Astrocyte (in vitro differentiated cells and primary cell): ENCODE measurements around the gene RPP30. TPM values are rescaled to one million over a fixed set of nuclear protein-coding genes. Genes with fewer than 3 reads are reported as not detected.

Experiments
- DNase-seq: peaks from one replicate; pipeline ENCODE4 v3.0.0-alpha.2; 2010; ENCODE audit warnings: low read depth
- FAIRE-seq: peaks from 2 replicates; lab custom pipeline; 2011; peaks lifted over from hg19 to GRCh38; lab: Jason Lieb, UNC
- H2AFZ ChIP-seq: 2 replicates; pipeline ENCODE4 v1.6.0; 2012; ENCODE audit warnings: low read depth, low read length, inconsistent platforms
- H3K27ac ChIP-seq: 2 replicates; pipeline ENCODE4 v1.5.1; 2011; ENCODE audit warnings: low read depth, low read length, inconsistent platforms
- H3K27me3 ChIP-seq: 2 replicates; pipeline ENCODE4 v1.6.0; 2011; ENCODE audit warnings: low read length, inconsistent platforms; ENCODE audit not compliant: insufficient read depth
- H3K36me3 ChIP-seq: 2 replicates; pipeline ENCODE4 v1.5.1; 2011; ENCODE audit warnings: low read length, inconsistent platforms; ENCODE audit not compliant: insufficient read depth
- H3K4me1 ChIP-seq: 2 replicates; pipeline ENCODE4 v1.5.1; 2011; ENCODE audit warnings: low read length, inconsistent platforms; ENCODE audit not compliant: insufficient read depth
- H3K4me2 ChIP-seq: 2 replicates; pipeline ENCODE4 v1.6.0; 2012; ENCODE audit warnings: low read length, inconsistent platforms
- H3K4me3 ChIP-seq: 2 replicates; pipeline ENCODE4 v1.5.1; 2011; ENCODE audit warnings: low read depth, mild to moderate bottlenecking, low read length, inconsistent platforms; ENCODE audit not compliant: insufficient read depth
- H3K79me2 ChIP-seq: 2 replicates; pipeline ENCODE4 v1.6.0; 2012; ENCODE audit warnings: mild to moderate bottlenecking, low read length, inconsistent platforms; ENCODE audit not compliant: insufficient read depth
- H3K9ac ChIP-seq: 2 replicates; pipeline ENCODE4 v1.6.0; 2012; ENCODE audit warnings: mild to moderate bottlenecking, low read length, inconsistent platforms
- H3K9me3 ChIP-seq: 2 replicates; pipeline ENCODE4 v1.5.1; 2012; ENCODE audit warnings: low read depth, mild to moderate bottlenecking, low read length, inconsistent platforms; ENCODE audit not compliant: insufficient read depth
- H4K20me1 ChIP-seq: 2 replicates; pipeline ENCODE4 v1.6.0; 2012; ENCODE audit warnings: low read length, inconsistent platforms; ENCODE audit not compliant: insufficient read depth
- H3K27ac Mint-ChIP-seq: one replicate; pipeline ENCODE4 v1.8.0; 2021; ENCODE audit warnings: mild to moderate bottlenecking, mixed read lengths; ENCODE audit not compliant: unreplicated experiment
- H3K27me3 Mint-ChIP-seq: one replicate; pipeline ENCODE4 v1.8.0; 2021; ENCODE audit warnings: low read depth, mixed read lengths; ENCODE audit not compliant: unreplicated experiment
- H3K36me3 Mint-ChIP-seq: one replicate; pipeline ENCODE4 v1.8.0; 2021; ENCODE audit warnings: low read depth, mixed read lengths; ENCODE audit not compliant: unreplicated experiment
- H3K4me1 Mint-ChIP-seq: one replicate; pipeline ENCODE4 v1.8.0; 2021; ENCODE audit warnings: low read depth, mixed read lengths; ENCODE audit not compliant: unreplicated experiment
- H3K4me3 Mint-ChIP-seq: one replicate; pipeline ENCODE4 v1.8.0; 2021; ENCODE audit warnings: mild to moderate bottlenecking, moderate library complexity, mixed read lengths; ENCODE audit not compliant: unreplicated experiment
- H3K9me3 Mint-ChIP-seq: one replicate; pipeline ENCODE4 v1.8.0; 2021; ENCODE audit warnings: mild to moderate bottlenecking, mixed read lengths; ENCODE audit not compliant: unreplicated experiment
- EZH2 ChIP-seq: IDR thresholded peaks from 2 replicates; pipeline ENCODE4 v1.6.1; 2012; ENCODE audit warnings: mild to moderate bottlenecking, low read length, inconsistent platforms; ENCODE audit not compliant: insufficient read depth
- total RNA-seq: library from RNA; stranded (reverse); gene quantifications from 2 replicates; pipeline ENCODE4 v1.2.1, GENCODE V29; 2021
- TF ChIP-seq, protein P1 (sequence below): IDR thresholded peaks from 2 replicates; pipeline ENCODE4 v1.5.1; 2011; ENCODE audit warnings: low read depth, mild to moderate bottlenecking, inconsistent platforms, low read length, moderate library complexity; ENCODE audit not compliant: insufficient read depth

RPP30 gene
- total RNA-seq, 1 donor from 2014 or later, result 32.0 TPM

DNA sequence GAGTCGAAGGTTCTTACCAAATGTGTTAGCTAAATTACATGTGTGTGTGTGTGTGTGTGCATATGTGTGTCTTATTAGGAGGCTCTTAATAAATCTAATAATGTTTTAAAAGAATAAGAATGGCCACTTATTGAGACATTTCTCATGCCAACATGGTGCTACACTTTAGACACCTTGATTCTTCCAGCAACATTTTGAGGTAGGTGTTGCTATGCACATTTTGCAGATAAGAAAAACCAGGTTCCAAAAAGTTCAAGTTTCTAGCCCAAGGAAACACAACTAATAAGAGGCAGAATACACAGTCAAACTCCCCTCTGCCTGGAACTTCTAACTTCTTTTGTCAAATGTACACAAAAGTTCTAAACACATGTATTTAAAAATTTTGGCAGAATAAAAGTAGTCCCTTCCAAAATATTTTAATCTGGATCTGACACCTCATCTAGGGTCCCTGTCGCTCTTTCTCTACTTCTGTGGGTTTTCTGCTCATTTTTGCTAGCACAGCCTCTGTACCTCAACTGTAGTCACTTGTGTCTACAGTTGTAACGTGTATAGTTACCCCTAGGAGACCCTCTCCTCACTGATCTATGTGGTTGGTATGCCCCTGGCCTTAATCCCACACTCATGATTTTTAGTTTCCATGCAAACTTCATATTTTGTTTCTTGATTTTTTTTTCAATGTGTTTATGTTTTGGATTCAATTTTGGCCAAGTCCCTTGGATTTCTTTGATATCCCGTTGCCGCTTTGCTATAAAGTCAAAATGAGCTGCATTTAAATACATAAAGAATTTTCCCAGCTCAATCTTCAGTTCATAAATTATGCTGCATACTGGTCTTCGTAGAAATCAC, 44.8 kb downstream of the RPP30 start:
- no peak overlapping the region for H2AFZ ChIP-seq
- H3K4me3 ChIP-seq, result no peak overlapping the region
- H3K9me3 ChIP-seq, result no peaks in the 10 kb centered on the region
- H3K27ac Mint-ChIP-seq, result peak overlapping the region; percentile 87
- peaks cover 17% of the 10 kb centered on the region for H3K4me1 Mint-ChIP-seq
- no peaks in the 10 kb centered on the region for H3K27me3 Mint-ChIP-seq
- no peak overlapping the region for H3K27ac ChIP-seq
- no peak for FAIRE-seq
- peak overlapping the region; percentile 94 for H3K4me3 Mint-ChIP-seq
- H3K36me3 Mint-ChIP-seq, result peaks cover 12% of the 10 kb centered on the region
- no peaks in the 10 kb centered on the region for H3K9me3 Mint-ChIP-seq
- TF ChIP-seq, protein P1, sequence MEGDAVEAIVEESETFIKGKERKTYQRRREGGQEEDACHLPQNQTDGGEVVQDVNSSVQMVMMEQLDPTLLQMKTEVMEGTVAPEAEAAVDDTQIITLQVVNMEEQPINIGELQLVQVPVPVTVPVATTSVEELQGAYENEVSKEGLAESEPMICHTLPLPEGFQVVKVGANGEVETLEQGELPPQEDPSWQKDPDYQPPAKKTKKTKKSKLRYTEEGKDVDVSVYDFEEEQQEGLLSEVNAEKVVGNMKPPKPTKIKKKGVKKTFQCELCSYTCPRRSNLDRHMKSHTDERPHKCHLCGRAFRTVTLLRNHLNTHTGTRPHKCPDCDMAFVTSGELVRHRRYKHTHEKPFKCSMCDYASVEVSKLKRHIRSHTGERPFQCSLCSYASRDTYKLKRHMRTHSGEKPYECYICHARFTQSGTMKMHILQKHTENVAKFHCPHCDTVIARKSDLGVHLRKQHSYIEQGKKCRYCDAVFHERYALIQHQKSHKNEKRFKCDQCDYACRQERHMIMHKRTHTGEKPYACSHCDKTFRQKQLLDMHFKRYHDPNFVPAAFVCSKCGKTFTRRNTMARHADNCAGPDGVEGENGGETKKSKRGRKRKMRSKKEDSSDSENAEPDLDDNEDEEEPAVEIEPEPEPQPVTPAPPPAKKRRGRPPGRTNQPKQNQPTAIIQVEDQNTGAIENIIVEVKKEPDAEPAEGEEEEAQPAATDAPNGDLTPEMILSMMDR, result no peak
- TF ChIP-seq EZH2, result no peak
- H3K4me1 ChIP-seq, result peaks cover 16% of the 10 kb centered on the region
- peak overlapping the region; percentile 25 for H3K4me2 ChIP-seq
- H4K20me1 ChIP-seq, result no peaks in the 10 kb centered on the region
- no peaks in the 10 kb centered on the region for H3K27me3 ChIP-seq
- no peak overlapping the region for H3K9ac ChIP-seq
- DNase-seq, result no peak
- H3K79me2 ChIP-seq, result peaks cover 12% of the 10 kb centered on the region
- H3K36me3 ChIP-seq, result peaks cover 5% of the 10 kb centered on the region

DNA sequence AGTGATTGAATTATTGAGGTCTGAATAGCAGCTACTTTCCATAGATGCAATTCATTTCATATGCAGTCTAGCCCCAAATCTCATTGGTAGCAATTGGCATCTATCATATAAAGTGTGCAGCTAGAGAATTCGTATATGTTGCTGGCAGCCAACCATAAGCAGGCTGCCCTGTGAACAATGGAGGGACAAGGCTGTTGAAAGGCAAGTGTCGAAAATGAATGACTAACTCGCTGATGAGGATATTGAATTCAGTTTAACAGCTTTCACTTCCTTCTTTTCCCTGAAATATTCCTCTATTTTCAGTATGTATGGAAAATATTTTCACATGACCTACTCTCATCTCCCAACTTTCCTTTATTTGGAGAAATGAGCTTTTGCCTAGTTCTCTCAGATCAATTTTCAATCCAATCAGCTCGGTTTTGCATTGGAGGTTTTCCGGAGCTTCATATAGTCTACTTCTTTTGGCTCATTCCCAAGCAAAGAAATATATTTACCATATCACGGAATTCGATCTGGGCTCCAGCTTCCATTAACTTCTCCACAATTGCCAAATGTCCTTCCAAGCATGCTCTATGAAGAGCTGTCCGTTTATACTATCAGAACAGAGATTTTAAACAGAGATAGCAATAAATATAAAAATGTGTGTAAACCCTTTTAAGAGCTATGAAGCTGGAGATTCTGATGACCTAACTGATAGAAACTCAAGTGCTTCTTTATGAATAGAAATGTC, 45.6 kb downstream of the RPP30 start:
- Mint-ChIP-seq H3K4me3 (peak overlapping the region; percentile 94), H3K27ac (peak overlapping the region; percentile 87), H3K4me1 (peaks cover 20% of the 10 kb centered on the region), H3K36me3 (peaks cover 12% of the 10 kb centered on the region), H3K9me3 (no peaks in the 10 kb centered on the region), H3K27me3 (no peaks in the 10 kb centered on the region)
- H3K9me3 ChIP-seq, result no peaks in the 10 kb centered on the region
- DNase-seq (no peak), FAIRE-seq (no peak)
- peaks cover 5% of the 10 kb centered on the region for H3K36me3 ChIP-seq
- no peak overlapping the region for H3K4me3 ChIP-seq
- TF ChIP-seq, protein P1, result no peak
- no peak for TF ChIP-seq EZH2
- no peak overlapping the region for H3K27ac ChIP-seq
- no peaks in the 10 kb centered on the region for H3K27me3 ChIP-seq
- no peak overlapping the region for H2AFZ ChIP-seq
- H3K79me2 ChIP-seq, result peaks cover 12% of the 10 kb centered on the region
- peak overlapping the region; percentile 25 for H3K4me2 ChIP-seq
- H3K4me1 ChIP-seq, result peaks cover 16% of the 10 kb centered on the region
- H4K20me1 ChIP-seq, result no peaks in the 10 kb centered on the region
- no peak overlapping the region for H3K9ac ChIP-seq
